Lung (tissue), 16 donors: ENCODE results near the gene MYL6B. TPM values are rescaled to one million over a fixed set of nuclear protein-coding genes. Genes with fewer than 3 reads are reported as not detected.

ENCODE experiments used
- ATAC-seq: fragments of 200-7000 bp; cut with Tn5 transposase; one replicate; pipeline ENCODE4 v1.9.1; 2020; ENCODE audit warnings: moderate number of reproducible peaks; ENCODE audit not compliant: insufficient read depth, low FRiP score
- DNase-seq, 3 donors: peaks; one replicate each; pipeline ENCODE4 v3.0.0-alpha.2; 2013 to 2017
- H3K27ac ChIP-seq, 2 donors: one replicate each; pipeline ENCODE4 v1.5.1; 2013; ENCODE audit warnings: mild to moderate bottlenecking in 2 of 2, moderate library complexity in 2 of 2, control low read depth in 1 of 2, inconsistent platforms in 1 of 2, low read depth in 1 of 2, low read length in 1 of 2
- H3K27me3 ChIP-seq, 3 donors: one replicate each; pipeline ENCODE4 v1.5.1; 2013; ENCODE audit warnings: low read length in 2 of 3; ENCODE audit not compliant: control insufficient read depth in 3 of 3, insufficient read depth in 3 of 3
- H3K36me3 ChIP-seq, 4 donors: one replicate each; pipeline ENCODE4 v1.5.1; 2013; ENCODE audit warnings: low read length in 4 of 4, mild to moderate bottlenecking in 1 of 4, moderate library complexity in 1 of 4; ENCODE audit not compliant: control insufficient read depth in 4 of 4, insufficient read depth in 4 of 4
- H3K4me1 ChIP-seq, 5 donors: one replicate each; pipeline ENCODE4 v1.5.1; 2013; ENCODE audit warnings: low read length in 5 of 5, mild to moderate bottlenecking in 2 of 5, moderate library complexity in 1 of 5; ENCODE audit not compliant: control insufficient read depth in 5 of 5, insufficient read depth in 5 of 5
- H3K4me3 ChIP-seq: one replicate; pipeline ENCODE4 v1.5.1; 2013; ENCODE audit warnings: mild to moderate bottlenecking, control low read depth, moderate library complexity
- H3K9ac ChIP-seq, 2 donors: one replicate each; pipeline ENCODE4 v1.5.1; 2013; ENCODE audit warnings: low read length in 2 of 2, control low read depth in 1 of 2; ENCODE audit not compliant: insufficient read depth in 1 of 2
- H3K9me3 ChIP-seq, 4 donors: one replicate each; pipeline ENCODE4 v1.5.1; 2013; ENCODE audit warnings: low read length in 3 of 4, mild to moderate bottlenecking in 1 of 4, moderate library complexity in 1 of 4; ENCODE audit not compliant: control insufficient read depth in 4 of 4, insufficient read depth in 3 of 4
- CTCF ChIP-seq: IDR thresholded peaks from 2 replicates; pipeline ENCODE4 v1.5.1; 2012; ENCODE audit warnings: mild to moderate bottlenecking; ENCODE audit errors: control extremely low read depth, extremely low read depth
- WGBS, 2 donors: extraction: QIAGEN DNeasy Blood & Tissue Kit; methylation state at CpG; one replicate each; pipeline ENCODE4 v1.1.7; 2013; 5-methylcytosine and 5-hydroxymethylcytosine counted together
- long read RNA-seq, 5 donors: transcript quantifications; one replicate each; lab custom pipeline, GENCODE V29; 2026
- polyA plus RNA-seq, 2 donors: library from polyadenylated mRNA; stranded (reverse); fragments of 200-250 nt; gene quantifications; one replicate each; pipeline ENCODE4 v1.2.1, GENCODE V29; 2013
- total RNA-seq, 2 donors: library from RNA; depleted of rRNA in 1 of 2; stranded (reverse); fragments of >200 nt in 1 of 2; gene quantifications; one replicate each; pipeline ENCODE4 v1.2.1, GENCODE V29; 2014 to 2021
- donor health status: control.
- donor health status: control.
- donor health status: Bipolar disorder and iron deficiency.
- donor health status: healthy.
- donor health status: DM: yes; HTN: yes; CAD: no.

MYL6B gene
- total RNA-seq, result 10 to 100 TPM; 39.1 to 46.1 TPM
- polyA plus RNA-seq, result 10 to 100 TPM; 20.7 to 40.3 TPM
- long read RNA-seq, donor 1, transcript MYL6B-208 (3 exons, 322 nt), result major isoform, 15 of 128 reads
- long read RNA-seq, donor 1, transcript MYL6B-205 (2 exons, 221 nt), result minor isoform, 6 of 128 reads
- long read RNA-seq, donor 1, partial matches to known transcripts, result 66 of 128 reads
- long read RNA-seq, donor 1, other reads (novel, unspliced or antisense), result 36 of 128 reads
- long read RNA-seq, donor 2, partial matches to known transcripts, result 13 of 33 reads
- long read RNA-seq, donor 2, other reads (novel, unspliced or antisense), result 15 of 33 reads
- long read RNA-seq, donor 3, partial matches to known transcripts, result 44 of 64 reads
- long read RNA-seq, donor 3, other reads (novel, unspliced or antisense), result 14 of 64 reads
- long read RNA-seq, donor 4, transcript MYL6B-208 (3 exons, 322 nt), result major isoform, 11 of 87 reads
- long read RNA-seq, donor 4, partial matches to known transcripts, result 46 of 87 reads
- long read RNA-seq, donor 4, other reads (novel, unspliced or antisense), result 24 of 87 reads
- long read RNA-seq, donor 5, transcript MYL6B-208 (3 exons, 322 nt), result major isoform, 16 of 175 reads
- long read RNA-seq, donor 5, partial matches to known transcripts, result 109 of 175 reads
- long read RNA-seq, donor 5, other reads (novel, unspliced or antisense), result 42 of 175 reads

- Histone ChIP-seq H3K9ac (peak within 1 kb of the TSS; percentile 35 to 85), H3K27me3 (no peaks in the 10 kb centered on the region), H3K9me3 (no peaks in the 10 kb centered on the region), H3K36me3 (peaks cover 0 to 11% (median 4%) of the 10 kb centered on the region in 4 donors), H3K4me3 (peak within 1 kb of the TSS; percentile 18), H3K4me1 (peaks cover 9 to 33% (median 9%) of the 10 kb centered on the region in 5 donors), H3K27ac (peak within 1 kb of the TSS; percentile 90 to 94)
- no peak for TF ChIP-seq CTCF
- DNase-seq (peak; percentile 93 to 96 (median 95)), ATAC-seq (peak; percentile 96)
- WGBS, 2 donors, result 0 to 1% methylated on average over 37 of the region's 37 CpGs
Observed at GRCh38 chr12:56152132-56152755, at the start of gene MYL6B. TSS of gene MYL6B (plus strand) at chr12:56152587. CDS start at chr12:56153919, 1,332 bp downstream.

GRCh38 chr12:56102683-56103065, 49.7 kb upstream of the MYL6B start:
- Histone ChIP-seq H3K4me3 (no peak overlapping the region), H3K36me3 (peaks cover 4 to 13% (median 4%) of the 10 kb centered on the region in 4 donors), H3K27ac (no peak overlapping the region), H3K9me3 (no peaks in the 10 kb centered on the region), H3K27me3 (no peaks in the 10 kb centered on the region), H3K9ac (no peak overlapping the region), H3K4me1 (peaks cover 0 to 18% (median 3%) of the 10 kb centered on the region in 5 donors)
- 86 to 87% methylated on average over 1 of the region's 1 CpG for WGBS, 2 donors
- ATAC-seq, result no peak
- no peak for DNase-seq
- TF ChIP-seq CTCF, result no peak

- Histone ChIP-seq H3K27me3 (no peaks in the 10 kb centered on the region), H3K9ac (peak overlapping the region in 1 of 2 donors; percentile 77), H3K9me3 (no peaks in the 10 kb centered on the region), H3K4me1 (peaks cover 0 to 18% (median 3%) of the 10 kb centered on the region in 5 donors), H3K36me3 (peaks cover 8 to 18% (median 9%) of the 10 kb centered on the region in 4 donors), H3K4me3 (no peak overlapping the region), H3K27ac (peak overlapping the region in 1 of 2 donors; percentile 76)
- WGBS, 2 donors, result 45 to 47% methylated on average over 6 of the region's 6 CpGs
- TF ChIP-seq CTCF, result no peak
- DNase-seq (no peak), ATAC-seq (no peak)
Observed at GRCh38 chr12:56103066-56103711, 49.2 kb upstream of the MYL6B start.
